Left colon (tissue), 2 donors: ENCODE results near the gene RALY. TPM values are rescaled to one million over a fixed set of nuclear protein-coding genes. Genes with fewer than 3 reads are reported as not detected.

Source experiments
- ATAC-seq: fragments of 200-7000 bp; cut with Tn5 transposase; one replicate; pipeline ENCODE4 v1.9.1; 2020; ENCODE audit warnings: mild to moderate bottlenecking, moderate library complexity
- DNase-seq, 2 donors: peaks; one replicate each; pipeline ENCODE4 v3.0.0-alpha.2; 2020
- intact Hi-C, 2 donors: fragments of 100-400 bp; cut with DNase I in 1 of 2; cut with micrococcal nuclease in 1 of 2; formaldehyde crosslinking; loops; one replicate each; pipeline versions ENCODE4 v1.11.2 to v1.14.0; 2022; cut with DNase I, micrococcal nuclease
- total RNA-seq, 2 donors: library from RNA; stranded (reverse); fragmentation: NEBNext Ultra II Directional; extraction: Animal tissue kit (Norgen Biotek cat#: 25700); gene quantifications; one replicate each; pipeline ENCODE4 v1.2.1, GENCODE V29; 2021
- donor health status: DM: no; HTN: no; CAD: no.
- donor health status: DM: yes; HTN: yes; CAD: no.

Gene RALY
- total RNA-seq, 2 donors from 2014 or later: 190 to 191 TPM

- ATAC-seq: no peak
- no peak for DNase-seq
- intact Hi-C loops: loop anchor here in 1 of 2 donors (5.0 kb wide), 2 partner anchors 134 to 204 kb away; no protein-coding TSS in a partner anchor
These were observed 72.9 kb downstream of the RALY start for GRCh38 chr20:34066476-34067090.

GRCh38 chr20:34068001-34068400, 74.3 kb downstream of the RALY start:
- DNase-seq (no peak), ATAC-seq (no peak)
- intact Hi-C loops: loop anchor here in 1 of 2 donors (5.0 kb wide), 2 partner anchors 136 to 206 kb away; no protein-coding TSS in a partner anchor

- intact Hi-C loops: loop anchor here in 1 of 2 donors (5.0 kb wide), 2 partner anchors 137 to 207 kb away; no protein-coding TSS in a partner anchor
- ATAC-seq: peak; percentile 93
- DNase-seq: peak; percentile 56 to 77
These were observed 75.8 kb downstream of the RALY start for GRCh38 chr20:34069341-34070078.

- ATAC-seq: no peak
- no peak for DNase-seq
- intact Hi-C loops: no loop called here
These were observed 76.3 kb downstream of the RALY start for GRCh38 chr20:34070079-34070439.

GRCh38 chr20:34070859-34071258, 77.1 kb downstream of the RALY start:
- no peak for ATAC-seq
- intact Hi-C loops: no loop called here
- DNase-seq: no peak

GRCh38 chr20:34072076-34072475, 78.4 kb downstream of the RALY start:
- ATAC-seq: no peak
- no peak for DNase-seq
- intact Hi-C loops: no loop called here

GRCh38 chr20:34072778-34073177, 79.1 kb downstream of the RALY start:
- intact Hi-C loops: no loop called here
- DNase-seq (no peak), ATAC-seq (no peak)

GRCh38 chr20:34074101-34074760, 80.5 kb downstream of the RALY start:
- intact Hi-C loops: no loop called here
- ATAC-seq (no peak), DNase-seq (no peak)

- intact Hi-C loops: no loop called here
- no peak for ATAC-seq
- DNase-seq: no peak
These were observed 81.9 kb downstream of the RALY start for GRCh38 chr20:34075647-34076046.

GRCh38 chr20:34076952-34077351, 83.2 kb downstream of the RALY start:
- ATAC-seq: no peak
- DNase-seq: no peak
- intact Hi-C loops: no loop called here

GRCh38 chr20:34078540-34078939, 84.8 kb downstream of the RALY start:
- ATAC-seq (no peak), DNase-seq (no peak)
- intact Hi-C loops: no loop called here

- ATAC-seq (no peak), DNase-seq (no peak)
- intact Hi-C loops: no loop called here
These were observed 86.1 kb downstream of the RALY start for GRCh38 chr20:34079818-34080217.

- ATAC-seq (peak; percentile 6), DNase-seq (no peak)
- intact Hi-C loops: no loop called here
These were observed 88.6 kb downstream of the RALY start for GRCh38 chr20:34082232-34082887.

- ATAC-seq: peak; percentile 58
- intact Hi-C loops: no loop called here
- peak; percentile 31 to 58 for DNase-seq
These were observed 89.4 kb downstream of the RALY start for GRCh38 chr20:34083137-34083536.

- intact Hi-C loops: no loop called here
- no peak for ATAC-seq
- DNase-seq: no peak
These were observed 90.1 kb downstream of the RALY start for GRCh38 chr20:34083781-34084180.

GRCh38 chr20:34084227-34084923, 90.7 kb downstream of the RALY start:
- DNase-seq: no peak
- intact Hi-C loops: no loop called here
- no peak for ATAC-seq

GRCh38 chr20:34085544-34086040, 91.9 kb downstream of the RALY start:
- ATAC-seq (no peak), DNase-seq (no peak)
- intact Hi-C loops: no loop called here

- intact Hi-C loops: no loop called here
These were observed 94.8 kb downstream of the RALY start for GRCh38 chr20:34088305-34089174.

More at GRCh38 chr20:34088305-34089174, 94.8 kb downstream of the RALY start:
- no peak for DNase-seq
- peak; percentile 16 for ATAC-seq
